Osteocyte (in vitro differentiated cells): ENCODE data around the gene KAZN. TPM values are rescaled to one million over a fixed set of nuclear protein-coding genes. Genes with fewer than 3 reads are reported as not detected.

Experiments used
- DNase-seq: peaks from one replicate; pipeline ENCODE4 v3.0.0; 2021; ENCODE audit warnings: mixed read lengths; ENCODE audit not compliant: unreplicated experiment; ENCODE audit errors: extremely low spot score
- H3K27ac Mint-ChIP-seq: one replicate; pipeline ENCODE4 v1.8.0; 2021; ENCODE audit warnings: mild to moderate bottlenecking, mixed read lengths; ENCODE audit not compliant: unreplicated experiment
- H3K27me3 Mint-ChIP-seq: one replicate; pipeline ENCODE4 v1.8.0; 2021; ENCODE audit warnings: mixed read lengths; ENCODE audit not compliant: unreplicated experiment
- H3K36me3 Mint-ChIP-seq: one replicate; pipeline ENCODE4 v1.8.0; 2021; ENCODE audit warnings: mixed read lengths; ENCODE audit not compliant: unreplicated experiment
- H3K4me1 Mint-ChIP-seq: one replicate; pipeline ENCODE4 v1.8.0; 2021; ENCODE audit warnings: mixed read lengths; ENCODE audit not compliant: unreplicated experiment
- H3K4me3 Mint-ChIP-seq: one replicate; pipeline ENCODE4 v1.8.0; 2021; ENCODE audit warnings: mild to moderate bottlenecking, moderate library complexity, mixed read lengths; ENCODE audit not compliant: unreplicated experiment
- H3K9me3 Mint-ChIP-seq: one replicate; pipeline ENCODE4 v1.8.0; 2021; ENCODE audit warnings: mixed read lengths; ENCODE audit not compliant: unreplicated experiment
- CTCF ChIP-seq: fragments of 200-600 bp; sonication (generic); IDR thresholded peaks from 2 replicates; pipeline ENCODE4 v1.5.0; 2021; ENCODE audit warnings: antibody characterized with exemption, mild to moderate bottlenecking, moderate library complexity
- total RNA-seq: library from RNA; stranded (reverse); gene quantifications from 2 replicates; pipeline ENCODE4 v1.2.1, GENCODE V29; 2021

KAZN gene
- total RNA-seq, 1 donor from 2014 or later, result 47.1 TPM

- Mint-ChIP-seq H3K27me3 (no peaks in the 10 kb centered on the region), H3K4me3 (peak overlapping the region; percentile 55), H3K27ac (peak overlapping the region; percentile 94), H3K9me3 (peaks cover 4% of the 10 kb centered on the region), H3K4me1 (peaks cover 67% of the 10 kb centered on the region), H3K36me3 (peaks cover 12% of the 10 kb centered on the region)
- DNase-seq, result no peak
- no peak for TF ChIP-seq CTCF
Observed at GRCh38 chr1:14972107-14972506, 373.6 kb downstream of the KAZN start.

GRCh38 chr1:14973773-14974172, 375.3 kb downstream of the KAZN start:
- H3K36me3 Mint-ChIP-seq, result peaks cover 11% of the 10 kb centered on the region
- peaks cover 57% of the 10 kb centered on the region for H3K4me1 Mint-ChIP-seq
- H3K4me3 Mint-ChIP-seq, result no peak overlapping the region
- no peaks in the 10 kb centered on the region for H3K27me3 Mint-ChIP-seq
- H3K9me3 Mint-ChIP-seq, result peaks cover 4% of the 10 kb centered on the region
- peak overlapping the region; percentile 47 for H3K27ac Mint-ChIP-seq
- DNase-seq, result no peak
- no peak for TF ChIP-seq CTCF

GRCh38 chr1:14974361-14974760, 375.9 kb downstream of the KAZN start:
- H3K9me3 Mint-ChIP-seq, result peaks cover 4% of the 10 kb centered on the region
- peaks cover 51% of the 10 kb centered on the region for H3K4me1 Mint-ChIP-seq
- H3K27ac Mint-ChIP-seq, result peak overlapping the region; percentile 76
- H3K27me3 Mint-ChIP-seq, result no peaks in the 10 kb centered on the region
- H3K36me3 Mint-ChIP-seq, result peaks cover 11% of the 10 kb centered on the region
- no peak for DNase-seq
- H3K4me3 Mint-ChIP-seq, result no peak overlapping the region
- no peak for TF ChIP-seq CTCF

- Mint-ChIP-seq H3K4me3 (no peak overlapping the region), H3K27ac (peak overlapping the region; percentile 76)
- no peak for TF ChIP-seq CTCF
Observed at GRCh38 chr1:14975119-14975518, 376.6 kb downstream of the KAZN start.

GRCh38 chr1:14976256-14976655, 377.8 kb downstream of the KAZN start:
- no peak for DNase-seq
- peaks cover 11% of the 10 kb centered on the region for H3K36me3 Mint-ChIP-seq
- H3K4me3 Mint-ChIP-seq, result no peak overlapping the region
- H3K27me3 Mint-ChIP-seq, result no peaks in the 10 kb centered on the region
- H3K4me1 Mint-ChIP-seq, result peaks cover 46% of the 10 kb centered on the region
- H3K9me3 Mint-ChIP-seq, result peaks cover 4% of the 10 kb centered on the region
- TF ChIP-seq CTCF, result no peak
- H3K27ac Mint-ChIP-seq, result peak overlapping the region; percentile 47

More at GRCh38 chr1:14975119-14975518, 376.6 kb downstream of the KAZN start:
- Mint-ChIP-seq H3K4me1 (peaks cover 46% of the 10 kb centered on the region), H3K9me3 (peaks cover 4% of the 10 kb centered on the region), H3K27me3 (no peaks in the 10 kb centered on the region), H3K36me3 (peaks cover 11% of the 10 kb centered on the region)
- DNase-seq, result no peak
